ENCODE measurements around the gene PLAGL1.
"Not testable (repeated sequence)": the region's sequence is repeated elsewhere in the genome, so short reads cannot be mapped to it uniquely, and the experiment has no call there.

Gene PLAGL1, protein sequence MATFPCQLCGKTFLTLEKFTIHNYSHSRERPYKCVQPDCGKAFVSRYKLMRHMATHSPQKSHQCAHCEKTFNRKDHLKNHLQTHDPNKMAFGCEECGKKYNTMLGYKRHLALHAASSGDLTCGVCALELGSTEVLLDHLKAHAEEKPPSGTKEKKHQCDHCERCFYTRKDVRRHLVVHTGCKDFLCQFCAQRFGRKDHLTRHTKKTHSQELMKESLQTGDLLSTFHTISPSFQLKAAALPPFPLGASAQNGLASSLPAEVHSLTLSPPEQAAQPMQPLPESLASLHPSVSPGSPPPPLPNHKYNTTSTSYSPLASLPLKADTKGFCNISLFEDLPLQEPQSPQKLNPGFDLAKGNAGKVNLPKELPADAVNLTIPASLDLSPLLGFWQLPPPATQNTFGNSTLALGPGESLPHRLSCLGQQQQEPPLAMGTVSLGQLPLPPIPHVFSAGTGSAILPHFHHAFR

DNA sequence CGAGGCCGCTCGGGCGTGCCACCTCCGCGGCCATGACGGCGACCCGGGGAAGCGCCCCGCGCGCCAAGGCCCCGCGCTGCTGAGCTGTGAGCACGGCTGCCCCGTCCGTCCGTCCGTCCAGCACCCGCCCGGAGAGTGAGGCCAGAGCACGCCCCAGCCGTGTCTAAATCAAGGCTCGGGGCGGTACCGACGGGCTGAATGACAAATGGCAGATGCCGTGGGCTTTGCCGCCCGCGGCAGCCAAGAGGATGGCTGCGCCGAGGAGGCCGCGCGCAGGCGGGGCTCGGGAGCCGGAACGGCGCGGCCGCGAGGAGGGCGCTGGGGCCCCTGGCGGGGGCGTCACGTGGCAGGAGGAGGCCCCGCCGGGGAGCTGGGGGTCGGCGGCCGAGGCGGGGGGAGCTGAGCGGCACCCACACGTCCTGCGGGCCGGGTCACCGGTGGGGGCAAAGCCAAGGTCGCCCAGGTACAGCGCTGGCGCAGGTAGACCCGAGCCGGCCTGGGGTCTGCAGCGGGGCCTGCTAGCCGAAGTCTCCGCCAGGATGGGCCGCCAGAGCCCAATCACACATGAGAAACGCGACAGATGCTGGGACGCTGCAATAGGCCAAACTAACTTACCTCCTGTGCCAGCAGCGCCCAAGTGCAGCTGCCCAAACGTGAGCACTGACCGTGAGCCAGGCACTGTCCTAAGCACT lies at the start of gene PLAGL1:
TSS of gene PLAGL1 (minus strand) at position 140 of the 692 bp plus-strand sequence. CDS start 60,123 bp downstream, outside the sequence.
- H3K27ac ChIP-seq = no peak within 1 kb of the TSS
- H4K20me1 ChIP-seq = no peaks in the 10 kb centered on the region
- H3K4me1 ChIP-seq = no peaks in the 10 kb centered on the region
- TF ChIP-seq Cebpa-rat (IDR thresholded peaks at IDR 0.05) = no peak
- peak within 1 kb of the TSS; percentile 25; the same call in 1 of the 2 replicates for H3K4me3 ChIP-seq
- H3K4me2 ChIP-seq = no peak within 1 kb of the TSS
- peaks cover 14% of the 10 kb centered on the region for H3K9me3 ChIP-seq
- no peaks in the 10 kb centered on the region for H3K27me3 ChIP-seq
- H3K36me3 ChIP-seq = peaks cover 7% of the 10 kb centered on the region; the same call in 1 of the 2 replicates
- no peak within 1 kb of the TSS for H3K9ac ChIP-seq

DNA sequence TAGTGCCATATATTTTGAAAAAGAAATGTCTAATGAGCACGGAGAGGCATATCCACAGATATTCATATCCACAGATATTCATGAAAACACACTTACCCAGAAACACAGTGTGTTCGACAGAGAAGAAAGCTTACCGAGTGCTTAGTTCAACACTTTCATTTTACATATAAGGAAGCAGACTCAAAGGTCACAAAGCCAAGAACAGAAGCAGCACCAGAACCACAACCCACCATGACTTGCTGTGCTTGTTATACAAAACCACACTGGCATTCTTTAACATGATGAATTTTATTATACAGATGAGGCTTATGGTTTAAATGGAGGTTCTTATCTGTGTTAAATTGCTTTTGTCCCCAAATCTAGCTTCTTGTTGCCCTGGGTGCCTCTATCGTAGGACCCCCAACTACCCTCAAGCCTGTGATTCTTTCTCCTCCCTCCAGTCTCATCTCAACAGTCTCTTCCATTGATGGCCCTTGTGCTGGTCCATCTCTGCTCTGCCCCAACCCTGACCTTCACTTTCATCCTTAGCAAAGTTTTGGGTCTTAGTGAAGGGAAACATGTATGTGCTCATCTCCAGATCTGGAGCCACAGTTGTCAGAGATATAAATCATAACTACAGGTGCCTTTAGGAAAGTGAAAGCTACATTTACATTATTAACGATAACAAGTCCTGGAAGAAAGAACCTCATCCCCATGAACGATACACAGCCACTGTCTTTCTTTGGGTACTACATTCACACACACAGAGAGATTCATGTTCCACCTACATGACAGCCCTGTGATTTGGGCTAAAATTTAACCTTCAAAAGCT lies 47.3 kb upstream of the PLAGL1 start:
- Histone ChIP-seq H3K9ac (no peak overlapping the region), H3K27me3 (no peaks in the 10 kb centered on the region), H3K9me3 (no peaks in the 10 kb centered on the region), H4K20me1 (no peaks in the 10 kb centered on the region), H3K36me3 (no peaks in the 10 kb centered on the region), H3K27ac (no peak overlapping the region), H3K4me1 (no peaks in the 10 kb centered on the region), H3K4me3 (no peak overlapping the region), H3K4me2 (no peak overlapping the region)
- TF ChIP-seq Cebpa-rat (IDR thresholded peaks at IDR 0.05) = no peak

DNA sequence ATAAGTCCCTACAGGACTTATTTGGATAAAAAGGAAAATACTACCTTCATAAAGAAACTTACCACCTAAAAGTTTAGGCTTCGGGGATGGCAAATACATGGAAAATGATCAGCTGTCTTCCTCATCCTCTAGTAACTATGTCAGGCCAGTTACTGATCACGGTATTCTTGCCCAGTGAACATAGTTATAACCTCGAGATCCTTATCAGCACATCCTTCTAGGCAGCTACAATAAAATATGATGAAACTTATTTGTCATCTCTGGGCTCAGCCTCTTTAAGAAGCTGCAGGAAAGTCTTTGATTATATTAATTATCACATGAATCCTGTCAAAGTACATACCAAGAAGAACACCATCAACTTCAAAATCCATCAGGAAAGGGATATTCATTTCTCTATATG lies 45.5 kb upstream of the PLAGL1 start:
- Histone ChIP-seq H3K4me3 (no peak overlapping the region), H3K4me2 (no peak overlapping the region), H3K36me3 (no peaks in the 10 kb centered on the region)

DNA sequence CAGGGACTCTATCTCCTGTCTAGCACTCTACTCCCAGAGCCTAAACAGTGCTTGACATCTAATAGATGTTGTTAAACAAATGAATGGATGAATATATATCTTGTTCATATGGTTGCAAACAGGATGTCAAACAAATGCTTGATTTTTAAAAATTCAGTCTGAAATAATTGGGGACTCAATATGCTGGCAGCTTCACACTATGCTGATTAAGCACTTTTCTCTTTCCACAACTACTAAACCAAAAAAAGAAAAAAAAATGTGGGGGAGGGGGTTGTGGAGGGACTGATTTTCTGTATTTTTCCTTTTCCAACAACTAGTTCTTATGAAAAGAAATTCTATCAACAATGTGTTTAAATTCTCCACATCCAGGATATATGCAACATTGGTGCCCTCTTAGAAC lies 44.4 kb upstream of the PLAGL1 start:
- no peak overlapping the region for H3K9ac ChIP-seq
- TF ChIP-seq Cebpa-rat (IDR thresholded peaks at IDR 0.05) = no peak
- H3K4me3 ChIP-seq = no peak overlapping the region
- H3K27me3 ChIP-seq = no peaks in the 10 kb centered on the region
- H4K20me1 ChIP-seq = no peaks in the 10 kb centered on the region
- H3K27ac ChIP-seq = no peak overlapping the region
- H3K4me2 ChIP-seq = no peak overlapping the region
- no peaks in the 10 kb centered on the region for H3K4me1 ChIP-seq
- no peaks in the 10 kb centered on the region for H3K36me3 ChIP-seq
- peaks cover 18% of the 10 kb centered on the region for H3K9me3 ChIP-seq

More for the DNA sequence above, 45.5 kb upstream of the PLAGL1 start:
- Histone ChIP-seq H3K9me3 (peaks cover 7% of the 10 kb centered on the region), H3K4me1 (no peaks in the 10 kb centered on the region), H3K9ac (no peak overlapping the region), H4K20me1 (no peaks in the 10 kb centered on the region), H3K27me3 (no peaks in the 10 kb centered on the region), H3K27ac (no peak overlapping the region)
- no peak for TF ChIP-seq Cebpa-rat (IDR thresholded peaks at IDR 0.05)

DNA sequence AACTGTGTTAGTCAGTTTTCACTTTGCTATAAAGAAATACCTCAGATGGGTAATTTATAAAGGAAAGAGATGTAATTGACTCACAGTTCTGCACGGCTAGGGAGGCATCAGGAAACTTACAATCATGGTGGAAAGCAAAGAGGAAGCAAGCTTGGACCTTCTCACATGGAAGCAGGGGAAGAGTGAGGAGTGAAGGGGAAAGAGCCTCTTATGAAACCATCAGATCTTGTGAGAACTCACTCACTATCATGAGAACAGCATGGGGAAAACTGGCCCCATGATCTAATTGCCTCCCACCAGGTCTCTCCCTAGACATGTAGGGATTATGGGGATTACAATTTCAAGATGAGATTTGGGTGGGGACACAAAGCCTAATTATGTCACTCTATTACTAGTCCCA lies 41.3 kb upstream of the PLAGL1 start:
- Histone ChIP-seq H3K9me3 (peaks cover 41% of the 10 kb centered on the region), H4K20me1 (no peaks in the 10 kb centered on the region), H3K27me3 (no peaks in the 10 kb centered on the region), H3K9ac (no peak overlapping the region), H3K27ac (no peak overlapping the region), H3K4me2 (no peak overlapping the region), H3K4me1 (no peaks in the 10 kb centered on the region), H3K36me3 (no peaks in the 10 kb centered on the region), H3K4me3 (no peak overlapping the region)
- no peak for TF ChIP-seq Cebpa-rat (IDR thresholded peaks at IDR 0.05)

DNA sequence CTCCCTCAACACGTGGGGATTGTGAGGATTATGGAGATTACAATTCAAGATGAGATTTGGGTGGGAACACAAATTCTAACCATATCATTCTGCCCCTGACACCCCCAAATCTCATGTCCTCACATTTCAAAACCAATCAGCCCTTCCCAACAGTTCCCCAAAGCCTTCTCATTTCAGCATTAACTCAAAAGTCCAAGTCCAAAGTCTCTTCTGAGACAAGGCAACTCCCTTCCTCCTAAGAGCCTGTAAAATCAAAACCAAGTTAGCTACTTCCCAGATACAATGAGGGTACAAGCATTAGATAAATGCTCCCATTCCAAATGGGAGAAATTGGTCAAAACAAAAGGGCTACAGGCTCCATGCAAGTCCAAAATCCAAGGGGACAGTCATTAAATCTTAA lies 39.6 kb upstream of the PLAGL1 start:
- Histone ChIP-seq H3K9ac (no peak overlapping the region), H3K4me1 (no peaks in the 10 kb centered on the region), H4K20me1 (no peaks in the 10 kb centered on the region), H3K4me2 (no peak overlapping the region), H3K4me3 (no peak overlapping the region), H3K9me3 (peaks cover 42% of the 10 kb centered on the region), H3K27me3 (no peaks in the 10 kb centered on the region), H3K36me3 (no peaks in the 10 kb centered on the region), H3K27ac (no peak overlapping the region)
- TF ChIP-seq Cebpa-rat (IDR thresholded peaks at IDR 0.05) = no peak

DNA sequence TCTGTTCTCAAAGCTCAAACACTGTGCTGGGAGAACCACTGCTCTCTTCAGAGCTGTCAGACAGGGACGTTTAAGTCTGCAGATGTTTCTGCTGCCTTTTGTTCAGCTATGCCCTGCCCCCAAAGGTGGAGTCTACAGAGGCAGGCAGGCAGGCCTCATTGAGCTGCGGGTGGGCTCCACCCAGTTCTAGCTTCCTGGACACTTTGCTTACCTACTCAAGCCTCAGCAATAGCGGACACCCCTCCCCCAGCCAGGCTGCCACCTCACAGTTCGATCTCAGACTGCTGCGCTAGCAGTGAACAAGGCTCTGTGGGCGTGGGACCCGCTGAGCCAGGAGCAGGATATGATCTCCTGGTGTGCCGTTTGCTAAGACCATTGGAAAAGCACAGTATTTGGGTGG lies 38.6 kb upstream of the PLAGL1 start:
- not testable (repeated sequence) for H3K9ac ChIP-seq, H3K27me3 ChIP-seq, H3K36me3 ChIP-seq, H3K27ac ChIP-seq, H3K4me1 ChIP-seq, H3K4me2 ChIP-seq, H4K20me1 ChIP-seq, H3K4me3 ChIP-seq
- H3K9me3 ChIP-seq = peaks cover 42% of the 10 kb centered on the region

DNA sequence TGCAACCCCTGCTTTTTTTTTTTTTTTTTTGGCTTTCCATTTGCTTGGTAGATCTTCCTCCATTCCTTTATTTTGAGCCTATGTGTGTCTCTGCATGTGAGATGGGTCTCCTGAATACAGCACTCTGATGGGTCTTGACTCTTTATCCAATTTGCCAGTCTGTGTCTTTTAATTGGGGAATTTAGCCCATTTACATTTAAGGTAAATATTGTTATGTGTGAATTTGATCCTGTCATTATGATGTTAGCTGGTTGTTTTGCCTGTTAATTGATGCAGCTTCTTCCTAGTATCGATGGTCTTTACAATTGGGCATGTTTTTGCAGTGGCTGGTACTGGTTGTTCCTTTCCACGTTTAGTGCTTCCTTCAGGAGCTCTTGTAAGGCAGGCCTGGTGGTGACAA lies 36.9 kb upstream of the PLAGL1 start:
- not testable (repeated sequence) for H3K4me2 ChIP-seq, H3K4me3 ChIP-seq, H3K27ac ChIP-seq, H3K36me3 ChIP-seq, H3K4me1 ChIP-seq, H3K27me3 ChIP-seq, H3K9ac ChIP-seq, H4K20me1 ChIP-seq
- peaks cover 42% of the 10 kb centered on the region for H3K9me3 ChIP-seq

DNA sequence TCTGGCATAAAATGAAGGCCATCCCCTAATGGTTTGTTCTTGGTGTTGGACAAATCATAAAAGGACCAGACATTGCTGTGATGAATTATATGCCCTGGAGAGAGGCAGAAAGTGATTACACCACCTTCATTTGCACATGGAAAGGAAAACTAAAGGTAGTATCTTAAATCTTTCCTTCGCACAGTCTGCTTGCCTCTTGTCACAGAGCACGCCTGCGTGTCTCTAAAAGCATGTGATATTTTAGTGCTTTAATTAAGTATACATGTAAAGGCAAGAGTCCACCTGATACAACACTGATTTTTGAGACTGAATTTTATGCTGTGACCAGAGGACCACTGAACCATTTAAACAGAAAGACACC lies 28.8 kb upstream of the PLAGL1 start:
- no peak overlapping the region for H3K27ac ChIP-seq
- H3K4me3 ChIP-seq = no peak overlapping the region
- no peaks in the 10 kb centered on the region for H3K36me3 ChIP-seq
- peaks cover 6% of the 10 kb centered on the region; the same call in 1 of the 2 replicates for H3K4me1 ChIP-seq
- TF ChIP-seq Cebpa-rat (IDR thresholded peaks at IDR 0.05) = no peak
- H3K27me3 ChIP-seq = no peaks in the 10 kb centered on the region
- H3K9me3 ChIP-seq = peaks cover 14% of the 10 kb centered on the region
- no peak overlapping the region for H3K9ac ChIP-seq
- no peak overlapping the region for H3K4me2 ChIP-seq
- no peaks in the 10 kb centered on the region for H4K20me1 ChIP-seq
